ENCODE data around the gene OBI1.

The OBI1 gene

GRCh38 chr13:78566631-78567030, 92.3 kb downstream of the OBI1 start:
- no peak for DNase-seq

All from activated CD4-positive, CD25-positive, alpha-beta regulatory T cell treated with anti-CD3 and anti-CD28 coated beads, Interleukin-2, amount 50 U/mL, for 72 hours (primary cell).